ENCODE results near the gene CLCN2.

The CLCN2 gene

DNA sequence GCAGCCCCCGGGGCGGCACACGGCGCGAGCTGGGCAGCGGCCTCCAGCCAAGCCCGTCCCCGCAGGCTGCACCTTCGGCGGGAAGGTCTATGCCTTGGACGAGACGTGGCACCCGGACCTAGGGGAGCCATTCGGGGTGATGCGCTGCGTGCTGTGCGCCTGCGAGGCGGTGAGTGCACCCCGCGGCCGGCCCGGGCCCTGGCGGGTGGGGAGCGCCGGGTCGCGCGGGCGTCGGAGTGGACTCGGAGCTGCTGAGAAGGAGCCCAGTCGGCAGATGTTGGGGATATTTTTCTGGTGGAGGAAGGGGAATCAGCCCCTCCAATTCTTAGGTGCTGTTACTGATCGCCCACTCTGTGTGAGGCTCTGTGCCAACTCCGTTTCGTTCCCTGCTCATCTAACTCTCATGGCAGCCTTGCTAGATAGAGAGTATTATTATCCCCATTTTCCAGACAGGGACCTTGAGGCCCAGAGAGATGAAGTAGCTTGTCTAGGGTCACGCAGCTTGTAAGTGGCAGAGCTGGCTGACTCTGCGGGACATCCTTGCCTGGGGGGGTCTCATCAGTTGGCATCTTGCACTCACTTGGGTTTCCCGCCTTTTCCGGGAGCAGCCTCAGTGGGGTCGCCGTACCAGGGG lies 19.3 kb upstream of the CLCN2 start:
- DNase-seq = no peak

DNA sequence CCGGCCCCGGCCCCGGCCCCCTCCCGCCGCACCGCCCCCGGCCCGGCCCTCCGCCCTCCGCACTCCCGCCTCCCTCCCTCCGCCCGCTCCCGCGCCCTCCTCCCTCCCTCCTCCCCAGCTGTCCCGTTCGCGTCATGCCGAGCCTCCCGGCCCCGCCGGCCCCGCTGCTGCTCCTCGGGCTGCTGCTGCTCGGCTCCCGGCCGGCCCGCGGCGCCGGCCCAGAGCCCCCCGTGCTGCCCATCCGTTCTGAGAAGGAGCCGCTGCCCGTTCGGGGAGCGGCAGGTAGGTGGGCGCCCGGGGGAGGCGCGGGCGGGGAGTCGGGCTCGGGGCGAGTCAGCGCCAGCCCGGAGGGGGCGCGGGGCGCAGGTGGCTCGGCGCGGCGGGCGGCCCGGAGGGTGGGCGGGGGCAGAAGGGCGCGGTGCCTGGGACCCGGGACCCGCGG lies 18.8 kb upstream of the CLCN2 start:
- peak; percentile 35 for DNase-seq

DNA sequence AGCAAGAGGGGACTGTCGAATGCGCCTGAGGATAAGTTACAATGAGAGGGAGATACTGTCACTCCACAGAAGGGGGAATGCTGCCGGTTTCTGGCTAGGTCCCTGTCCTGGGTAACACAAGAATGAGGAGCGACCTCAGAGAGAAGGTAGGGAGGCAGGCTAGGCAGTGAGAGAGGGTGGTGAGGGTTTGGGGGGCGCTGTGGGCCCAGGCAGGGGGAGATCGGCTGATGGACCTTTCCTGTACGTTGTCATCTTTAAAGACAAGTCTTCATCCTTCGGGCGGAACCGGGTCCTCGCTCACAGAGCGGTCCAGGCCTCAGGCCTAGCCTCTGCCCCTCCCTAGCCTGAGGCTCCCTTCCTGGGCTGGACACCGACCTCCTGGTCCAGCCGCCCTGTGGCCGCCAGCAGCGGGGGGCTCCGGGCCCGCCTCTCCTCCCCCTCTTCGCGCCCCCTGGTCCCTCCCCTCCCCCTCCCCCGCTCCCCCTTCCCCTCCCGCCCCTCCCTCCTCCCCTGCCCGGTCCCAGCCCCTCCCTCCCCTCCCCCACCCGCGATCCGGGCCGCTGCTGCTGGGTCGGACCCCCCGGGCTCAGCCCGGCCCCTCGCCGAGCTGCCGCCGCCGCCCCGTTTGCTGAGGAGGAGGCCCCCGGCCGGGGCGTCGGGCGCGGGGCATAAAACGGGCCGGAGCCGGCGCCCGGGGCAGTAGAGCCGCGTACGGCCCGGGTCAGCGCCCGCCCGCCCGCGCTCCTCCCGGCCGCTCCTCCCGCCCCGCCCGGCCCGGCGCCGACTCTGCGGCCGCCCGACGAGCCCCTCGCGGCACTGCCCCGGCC lies 18.2 kb upstream of the CLCN2 start, which contains the start of gene CHRD:
Gene CHRD (plus strand): TSS at position 697 of the 827 bp plus-strand sequence. CDS start 265 bp downstream, outside the sequence.
- DNase-seq = no peak

DNA sequence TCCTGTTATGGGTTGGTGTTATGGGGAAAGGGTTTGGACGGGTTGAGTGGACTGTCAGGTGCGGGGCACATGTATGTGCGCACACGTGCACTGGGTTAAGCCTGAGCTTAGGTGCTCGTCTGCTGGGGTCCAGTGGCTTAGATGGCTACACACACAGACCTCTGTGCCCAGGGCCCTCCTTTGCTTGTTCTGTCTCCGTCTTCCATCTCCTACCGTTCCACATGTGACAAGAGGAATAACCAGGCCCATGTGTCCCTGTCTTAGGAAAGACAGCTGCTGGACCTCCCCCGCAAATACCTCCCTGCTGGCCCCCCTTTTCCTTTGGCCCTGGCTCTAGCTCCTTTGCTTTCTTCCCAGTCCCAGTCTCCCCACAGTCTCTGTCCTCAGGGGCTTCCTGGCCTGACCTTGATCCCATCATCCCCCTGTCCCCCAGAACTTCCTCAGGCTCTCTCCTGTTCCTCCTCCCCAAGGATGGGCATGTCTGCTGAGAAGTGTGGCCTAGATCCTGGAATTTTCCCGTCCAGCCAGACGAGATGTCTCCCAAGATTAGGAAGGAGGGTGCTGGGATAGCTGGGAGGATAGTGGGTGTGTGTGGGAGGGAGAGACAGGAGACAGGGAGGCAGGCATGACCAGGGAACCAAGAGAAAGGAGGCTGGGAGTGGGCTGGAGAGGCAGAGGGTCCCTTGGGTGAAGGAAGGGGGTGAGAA lies 17.4 kb upstream of the CLCN2 start:
- no peak for DNase-seq

DNA sequence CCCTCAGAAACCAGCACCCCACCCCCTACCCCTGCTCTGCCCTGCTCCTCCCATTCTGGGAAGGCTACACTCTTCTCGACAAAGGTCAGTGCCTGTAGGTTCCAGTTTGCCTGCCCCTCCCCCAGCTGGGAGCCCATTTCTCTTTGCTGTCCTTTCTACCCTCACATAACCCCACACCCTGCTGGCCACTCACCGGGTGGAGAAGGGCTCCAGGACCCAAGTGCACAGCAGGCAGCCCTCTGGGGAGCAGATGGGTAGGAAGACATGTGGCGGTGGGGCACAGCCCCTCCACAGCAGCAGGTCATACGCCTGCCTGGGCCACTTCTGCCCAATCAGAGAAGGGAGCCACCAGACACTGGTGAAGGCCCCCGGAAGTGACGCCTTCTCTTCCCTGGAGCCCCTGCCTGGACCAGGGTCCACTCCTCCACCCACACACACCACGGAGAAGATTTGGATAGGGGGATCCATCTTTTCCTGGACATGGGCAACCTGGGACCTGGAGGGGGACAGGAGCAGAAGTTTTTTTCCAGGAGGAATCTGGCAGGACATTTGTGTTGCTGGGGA lies 16.6 kb upstream of the CLCN2 start, which contains the start of gene THPO:
Gene THPO (minus strand): TSS at position 326 of the 564 bp plus-strand sequence. CDS start 1,948 bp downstream, outside the sequence.
- DNase-seq = no peak

DNA sequence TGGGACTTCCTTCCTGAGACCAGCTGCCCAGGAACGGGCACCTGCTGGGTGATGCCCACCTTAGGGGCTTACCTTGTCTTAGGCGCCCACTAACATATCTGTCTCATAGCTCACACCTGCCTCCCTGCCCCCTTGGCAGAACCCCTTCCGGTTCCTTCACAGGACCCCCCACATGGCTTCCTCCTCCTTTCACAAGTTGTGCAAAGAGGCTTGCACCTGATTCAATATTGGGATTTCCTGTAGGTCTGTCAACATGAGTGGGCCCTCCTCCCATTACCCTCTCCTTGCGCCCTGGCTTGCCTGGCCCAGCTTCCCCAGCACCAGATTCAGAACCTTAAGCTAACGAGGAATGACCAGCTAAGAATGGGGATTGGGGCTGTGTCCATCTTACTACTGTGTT lies 16.0 kb upstream of the CLCN2 start:
- no peak for DNase-seq

DNA sequence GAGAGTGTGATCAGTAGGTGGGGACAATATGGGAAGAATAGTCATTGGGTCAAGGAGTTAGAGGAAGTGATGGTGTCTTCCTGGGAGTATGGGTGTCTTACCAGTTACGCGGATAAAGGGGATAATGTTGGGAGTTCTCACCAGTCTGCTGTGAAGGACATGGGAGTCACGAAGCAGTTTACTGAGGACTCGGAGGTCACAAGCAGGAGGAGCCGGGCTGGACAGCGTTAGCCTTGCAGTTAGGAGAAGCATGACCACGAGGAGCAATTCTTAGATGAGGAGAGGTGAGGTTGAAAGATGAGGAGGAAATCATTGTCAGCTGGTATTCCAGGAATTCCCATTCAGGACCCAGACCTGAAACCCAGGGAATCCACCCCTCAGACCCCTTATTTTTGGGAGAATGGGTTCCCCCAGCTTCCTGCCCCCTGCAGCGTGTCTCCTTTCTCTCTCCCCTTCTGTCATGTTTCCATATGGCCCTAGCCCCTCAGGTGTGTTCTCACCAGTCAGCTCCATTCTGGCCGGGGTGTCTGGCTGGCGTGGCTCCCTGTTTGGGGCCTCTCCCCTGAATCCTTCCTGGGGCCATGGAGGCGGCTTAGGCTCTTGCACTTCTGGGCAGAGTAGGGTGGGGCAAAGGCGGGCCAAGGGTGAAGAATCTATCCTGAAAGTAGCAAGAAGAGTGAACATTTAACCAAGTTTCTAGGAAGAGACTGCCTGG lies 14.5 kb upstream of the CLCN2 start:
- DNase-seq = no peak

DNA sequence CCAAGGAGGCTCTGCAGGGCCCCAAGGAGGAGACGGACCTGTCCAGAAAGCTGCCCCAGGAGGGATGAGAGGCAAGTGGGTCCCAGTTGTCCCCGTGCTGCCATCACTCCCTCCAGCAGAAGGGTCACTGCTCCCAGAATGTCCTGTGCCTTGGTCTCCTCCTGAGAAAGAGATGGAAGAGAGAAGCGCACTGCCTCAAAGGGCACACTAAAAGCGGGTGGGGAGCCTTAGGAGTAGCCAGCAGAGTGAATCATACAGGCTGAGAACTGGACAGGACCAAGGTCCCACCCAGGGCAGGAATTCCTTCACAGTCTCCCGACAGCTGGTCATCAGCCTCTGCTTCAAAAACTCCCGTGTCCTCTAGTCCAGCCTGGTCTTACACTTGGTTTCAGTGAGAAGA lies 12.0 kb upstream of the CLCN2 start:
- DNase-seq = no peak

DNA sequence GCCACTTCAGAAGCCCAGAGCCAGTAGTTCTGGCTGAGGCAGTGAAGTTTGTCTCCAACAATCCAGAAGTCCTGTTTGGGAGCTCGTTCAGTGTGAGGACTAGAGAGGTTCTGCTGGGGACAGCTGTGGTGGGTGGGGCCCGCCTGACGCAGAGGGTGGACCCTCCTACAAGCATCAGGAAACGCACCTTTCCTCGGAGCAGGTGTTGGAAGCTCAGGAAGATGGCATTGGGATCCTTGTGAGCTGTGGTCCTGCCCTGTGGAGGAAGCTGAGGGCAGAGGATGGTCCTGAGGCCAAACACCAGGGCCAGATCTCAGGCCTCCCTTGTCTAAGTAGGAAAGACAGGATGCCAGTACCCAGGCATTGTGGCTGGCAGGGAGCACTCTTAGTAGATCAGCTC lies 11.5 kb upstream of the CLCN2 start:
- DNase-seq = no peak

DNA sequence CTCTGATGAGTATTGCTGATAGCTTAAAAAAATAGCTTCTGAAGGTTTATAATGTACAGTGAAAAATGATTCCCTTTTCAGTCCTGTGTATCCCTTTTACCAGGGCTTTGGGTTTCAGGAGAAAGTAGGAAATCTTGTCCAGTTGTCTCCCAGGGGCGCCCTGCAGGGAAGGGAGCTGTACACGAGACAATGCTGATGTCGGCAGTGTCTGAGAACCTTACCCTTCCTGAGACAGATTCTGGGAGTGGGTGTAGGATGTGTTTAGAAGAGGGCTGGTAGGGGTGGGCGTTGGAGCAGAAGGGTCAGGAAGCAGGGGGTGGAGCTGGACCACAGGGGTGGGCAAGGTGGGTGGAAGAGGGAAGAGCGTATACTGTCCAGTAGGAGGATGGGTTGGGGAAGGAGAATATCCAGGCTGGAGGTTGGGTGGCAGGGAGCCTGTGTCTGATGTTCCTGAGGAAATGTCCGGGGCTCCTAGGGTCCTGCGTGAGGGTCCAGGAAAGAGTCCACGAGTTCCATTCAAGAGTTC lies 11.0 kb upstream of the CLCN2 start:
- DNase-seq = no peak

DNA sequence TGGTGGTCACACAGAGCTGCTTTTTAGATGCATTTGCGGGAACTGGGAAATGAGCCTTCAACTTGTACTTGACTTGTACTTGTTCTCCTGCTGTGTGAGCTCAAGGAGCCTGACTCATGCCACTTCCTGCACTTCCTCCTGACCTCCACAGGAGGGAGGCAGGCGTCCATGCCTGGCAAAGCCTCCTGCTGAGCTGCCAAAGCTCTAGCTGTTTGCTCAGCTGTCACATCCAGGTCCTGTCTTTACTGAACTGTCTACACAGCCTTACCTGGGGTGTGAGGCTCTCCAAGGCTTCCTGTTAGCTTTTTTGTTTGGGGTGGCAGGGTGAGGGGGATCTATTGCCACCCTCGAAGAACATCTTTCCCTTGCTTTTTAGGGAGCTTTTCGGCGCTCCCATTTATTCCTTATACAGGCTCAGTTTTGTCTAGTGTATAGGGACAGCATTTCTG lies 10.2 kb upstream of the CLCN2 start:
- DNase-seq = peak; percentile 94

DNA sequence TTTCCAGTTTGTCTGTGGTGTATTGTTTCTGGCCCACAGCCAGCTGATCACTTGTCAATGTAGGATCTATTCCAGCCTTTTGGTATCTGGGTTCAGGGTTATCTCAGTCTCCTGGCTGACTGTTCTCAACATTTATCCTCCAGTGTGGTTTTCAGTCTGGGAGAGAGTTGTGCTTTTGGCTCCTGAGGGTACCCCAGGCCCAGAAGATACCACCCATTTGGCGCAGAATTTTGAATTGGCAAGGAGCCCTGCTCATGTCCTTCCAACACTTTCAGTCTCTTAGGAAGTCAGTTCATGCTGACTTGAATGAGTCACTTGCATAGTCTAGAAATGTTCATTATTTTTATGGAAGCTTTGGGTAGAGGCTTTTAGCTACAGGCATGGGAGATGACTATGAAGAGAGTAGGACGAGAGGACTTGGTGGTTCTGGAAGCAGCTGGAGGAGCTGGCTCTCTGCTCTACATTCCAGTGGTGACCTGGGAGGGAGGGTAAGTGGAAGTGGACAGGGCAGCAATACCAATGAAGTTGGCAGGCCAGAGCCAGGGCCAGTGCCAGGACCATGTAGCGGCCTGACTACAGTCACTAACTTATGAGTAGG lies 7.3 kb upstream of the CLCN2 start:
- DNase-seq = no peak

DNA sequence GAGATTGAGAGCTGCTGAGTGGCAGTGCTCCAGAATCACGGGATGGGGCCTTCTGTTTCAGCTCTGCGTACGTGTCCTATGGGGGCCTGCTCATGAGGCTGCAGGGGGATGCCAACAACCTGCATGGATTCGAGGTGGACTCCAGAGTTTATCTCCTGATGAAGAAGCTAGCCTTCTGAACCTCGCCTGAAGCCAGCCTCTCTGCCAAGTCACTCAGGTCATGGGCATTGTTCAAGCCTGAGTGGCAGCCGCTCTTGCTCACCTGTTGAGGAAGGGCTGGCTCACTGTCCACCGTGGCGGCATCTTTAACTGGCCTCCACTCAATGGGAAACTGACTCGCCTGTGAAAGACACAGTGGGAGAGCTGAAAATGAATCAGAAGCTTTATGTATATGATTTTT lies 6.7 kb upstream of the CLCN2 start:
- no peak for DNase-seq

DNA sequence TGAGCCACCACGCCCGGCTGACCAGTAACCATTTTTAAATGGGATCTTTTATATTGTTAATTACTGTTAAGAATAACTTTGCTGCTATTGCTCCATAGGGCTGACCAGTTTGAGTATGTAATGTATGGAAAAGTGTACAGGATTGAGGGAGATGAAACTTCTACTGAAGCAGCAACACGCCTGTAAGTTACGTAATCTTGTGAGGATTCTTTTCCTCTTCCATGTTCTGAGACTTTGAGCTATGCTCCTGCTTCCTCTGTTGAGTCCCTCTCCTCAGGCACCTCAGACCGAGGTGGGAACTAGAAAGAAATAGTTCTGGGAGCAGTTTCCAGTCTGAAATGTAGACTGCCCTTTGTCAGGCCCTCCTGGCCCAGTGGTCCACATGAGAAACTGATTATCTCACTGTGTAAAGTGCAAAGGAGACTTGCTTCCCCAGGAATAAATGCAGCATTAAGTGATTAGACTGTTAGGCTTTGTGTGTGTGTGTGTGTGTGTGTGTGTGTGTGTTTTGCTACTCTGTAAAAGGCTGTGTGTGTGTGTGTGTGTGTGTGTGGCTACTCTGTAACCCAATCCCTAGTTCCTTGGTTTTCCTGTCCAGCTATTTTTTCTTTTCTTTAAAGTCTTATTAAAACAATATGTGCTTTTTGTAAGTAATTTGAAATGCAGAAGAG lies 5.3 kb upstream of the CLCN2 start:
- DNase-seq = no peak

DNA sequence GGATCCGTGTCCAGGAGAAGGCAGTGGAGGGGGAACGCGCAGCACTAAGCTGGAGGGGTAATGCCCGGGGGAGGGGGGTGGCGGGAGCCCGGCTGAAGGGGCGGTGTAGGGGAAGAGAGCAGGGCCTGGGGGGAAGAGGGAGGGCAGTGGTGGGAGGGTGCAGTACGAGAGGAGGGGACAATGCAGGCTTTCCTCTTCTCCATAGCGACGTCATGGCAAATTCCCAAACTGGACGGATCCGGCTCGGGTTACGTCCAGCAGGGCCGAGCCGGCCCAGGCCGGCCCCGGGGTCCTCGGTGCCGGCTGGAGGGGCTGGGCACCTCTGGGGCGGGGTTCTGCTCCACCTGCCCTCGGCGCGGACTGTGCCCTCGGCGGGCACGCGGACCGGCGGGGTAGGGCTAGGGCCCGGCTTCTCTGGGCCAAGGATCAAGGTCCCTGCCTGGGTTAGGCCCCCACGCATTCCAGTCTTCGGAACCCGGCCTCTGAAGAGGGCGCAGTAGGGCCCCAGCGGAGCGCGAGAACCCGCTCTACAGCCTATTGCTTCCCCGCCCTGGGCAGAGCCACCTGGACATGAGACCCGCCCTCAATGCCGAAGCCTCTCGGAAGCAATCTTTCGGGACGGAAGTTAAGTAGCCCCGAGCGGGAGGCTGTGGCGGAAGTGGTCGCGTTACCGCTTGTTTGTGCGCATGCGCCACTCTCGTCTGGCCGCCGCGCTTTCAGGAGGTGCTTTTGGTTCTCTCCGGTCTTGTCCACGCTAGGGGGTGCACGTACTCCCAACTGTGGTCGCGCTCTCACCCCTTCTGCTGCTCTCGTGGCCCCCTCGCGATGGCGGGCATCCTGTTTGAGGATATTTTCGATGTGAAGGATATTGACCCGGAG lies 1.5 kb upstream of the CLCN2 start:
- peak; percentile 100 for DNase-seq

DNA sequence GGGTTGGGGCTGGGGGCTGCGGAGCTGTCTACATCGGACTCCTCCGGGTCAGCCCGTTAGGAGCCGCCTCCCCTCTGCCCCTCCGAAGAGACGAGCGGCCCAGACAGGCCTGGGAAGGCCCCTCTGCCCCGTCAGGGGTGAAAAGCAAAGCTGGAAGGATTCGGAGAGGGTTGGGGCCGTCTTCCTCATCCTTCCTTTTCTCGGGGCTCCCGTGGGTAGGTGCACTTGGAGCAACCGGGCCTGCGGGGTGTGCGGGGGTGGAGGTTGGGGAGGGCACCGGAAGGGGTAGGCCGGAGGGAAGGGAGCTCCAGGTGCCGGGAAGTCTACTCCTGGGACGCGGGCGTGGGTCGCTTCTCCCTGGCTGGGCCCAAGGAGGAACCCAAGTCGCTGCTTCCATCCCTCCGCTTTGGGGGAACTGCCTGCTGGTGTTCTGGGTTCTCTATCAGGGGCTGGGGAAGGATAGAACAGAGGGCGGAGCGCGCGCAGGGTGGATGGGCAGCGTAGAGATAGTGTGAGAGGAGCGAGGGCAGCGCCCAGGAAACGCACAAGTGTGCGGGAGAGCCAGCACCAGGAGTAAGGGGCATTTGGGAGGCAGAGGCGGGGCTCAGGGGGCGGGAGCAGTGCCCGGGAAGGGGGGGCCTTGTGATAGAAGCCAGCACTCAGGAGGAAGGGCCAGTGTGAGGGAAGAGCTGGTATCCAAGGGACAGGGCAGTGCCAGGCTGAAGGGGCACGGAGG lies 695 bp upstream of the CLCN2 start:
- peak; percentile 59 for DNase-seq

DNA sequence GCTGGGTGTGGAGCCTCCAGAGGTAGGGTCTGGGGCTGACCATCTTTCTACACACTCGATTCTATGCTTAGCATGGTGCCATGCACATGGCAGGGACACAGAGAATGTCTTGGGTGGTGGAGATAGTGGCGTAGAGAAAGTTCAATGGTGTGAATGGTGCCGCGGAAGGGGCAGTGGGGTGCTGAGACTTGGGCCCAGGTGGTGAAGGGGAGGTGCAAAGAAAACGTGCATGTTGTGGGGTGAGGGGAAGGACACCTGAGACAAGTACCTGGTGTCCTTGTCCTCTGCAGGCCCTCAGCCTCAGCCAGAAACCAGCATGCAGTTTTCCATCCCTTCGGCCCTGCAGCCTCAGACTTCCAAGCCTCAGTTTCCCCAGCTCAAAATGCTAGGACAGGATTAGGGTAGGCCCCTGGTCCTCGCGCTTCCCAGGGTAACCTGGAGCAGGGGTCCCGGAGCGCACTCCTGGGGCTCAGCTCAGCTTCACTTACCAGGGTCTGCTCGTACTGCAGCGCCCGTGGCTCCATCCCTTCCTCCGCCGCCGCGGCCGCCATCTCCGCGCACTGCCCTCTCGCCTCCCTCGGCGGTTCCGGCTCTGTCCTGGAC lies 375 bp downstream of the CLCN2 start:
- DNase-seq = no peak

DNA sequence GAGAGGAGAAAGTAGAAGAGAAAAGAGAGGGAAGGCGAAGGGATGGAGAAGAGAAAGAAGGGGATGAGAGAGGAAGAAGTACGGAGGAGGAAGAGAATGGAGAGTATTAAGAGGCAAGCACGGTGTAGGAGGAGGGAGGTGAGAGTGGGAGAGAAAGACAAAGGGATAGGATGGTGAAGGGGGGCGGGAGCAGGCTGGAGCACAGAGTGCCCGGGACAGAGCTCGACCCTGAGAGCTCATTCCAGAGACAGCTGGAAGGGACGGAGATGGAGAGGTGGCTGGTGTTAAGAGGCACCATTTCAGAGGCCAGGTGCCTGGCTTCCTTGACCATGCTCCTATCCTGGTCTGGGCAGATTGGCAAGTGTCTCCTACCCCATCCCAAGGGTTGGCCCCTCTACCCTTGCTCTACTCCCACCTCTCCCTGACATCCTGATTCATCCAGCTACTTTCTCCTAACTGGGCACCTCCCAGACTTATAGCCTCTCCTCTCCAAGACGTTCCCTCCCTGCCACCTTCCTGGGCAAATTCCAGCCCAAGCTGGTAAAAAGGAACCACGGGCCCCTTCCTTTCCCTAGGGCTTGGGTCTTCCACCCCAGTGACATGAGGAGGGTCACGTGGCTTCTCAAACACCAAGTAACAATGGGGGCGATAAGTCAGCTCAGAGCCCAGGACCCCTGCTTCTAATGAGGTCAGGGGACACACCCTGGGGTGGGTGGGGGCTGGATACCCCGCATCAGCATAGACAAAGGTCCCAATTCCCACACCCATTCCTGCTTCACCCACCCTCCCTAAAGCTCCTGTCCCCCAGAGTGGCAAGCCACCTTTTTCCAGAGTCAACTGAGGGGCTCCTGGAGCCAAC lies 1.1 kb downstream of the CLCN2 start:
- no peak for DNase-seq
